K562 treated with DMSO at 1 percent for 24 hours (cell line): ENCODE measurements around the gene FSD2. TPM values are rescaled to one million over a fixed set of nuclear protein-coding genes. Genes with fewer than 3 reads are reported as not detected.

ENCODE experiments used
- total RNA-seq: library from RNA; unstranded; fragments of 300-600 nt; gene quantifications from 2 replicates; pipeline ENCODE4 v1.2.3, GENCODE V29; 2022; ENCODE audit warnings: low read depth; ENCODE audit not compliant: insufficient read depth

Gene FSD2
- total RNA-seq, result 0.03 TPM in 1 of 2 replicates, not detected in the other

GRCh38 chr15:82805994-82806406, at the start of gene FSD2:
FSD2 (minus strand) TSS chr15:82806069; CDS start chr15:82787390, 18,679 bp downstream.

DNA sequence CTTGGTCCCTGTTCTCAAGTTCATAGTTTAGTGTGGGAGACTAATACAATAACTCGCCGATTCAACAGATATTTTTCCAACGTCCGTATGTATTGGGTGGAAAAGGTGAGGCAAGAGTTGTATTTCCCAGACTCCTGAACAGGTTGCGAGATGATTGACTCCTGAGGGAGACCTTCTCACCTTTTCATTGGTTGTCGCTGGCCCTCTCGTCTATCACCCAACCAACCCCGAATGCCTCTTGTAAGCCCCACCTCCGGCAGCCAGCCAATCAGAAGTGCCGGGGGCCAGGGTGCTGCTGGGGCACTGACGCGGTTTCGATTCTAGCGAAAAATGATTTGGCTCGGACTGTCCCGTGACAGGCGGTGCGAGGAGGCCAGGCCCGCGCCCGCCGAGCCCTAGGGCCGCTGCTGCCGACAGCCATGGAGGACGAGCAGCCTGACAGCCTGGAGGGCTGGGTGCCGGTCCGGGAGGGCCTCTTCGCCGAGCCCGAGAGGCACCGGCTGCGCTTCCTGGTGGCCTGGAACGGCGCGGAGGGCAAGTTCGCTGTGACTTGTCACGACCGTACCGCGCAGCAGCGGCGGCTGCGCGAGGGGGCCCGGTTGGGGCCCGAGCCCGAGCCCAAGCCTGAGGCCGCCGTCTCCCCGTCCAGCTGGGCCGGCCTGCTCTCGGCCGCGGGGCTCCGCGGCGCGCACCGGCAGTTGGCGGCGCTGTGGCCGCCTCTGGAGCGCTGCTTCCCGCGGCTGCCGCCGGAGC, 3.6 kb upstream of the FSD2 start, which contains the start of gene WHAMM:
Gene WHAMM (plus strand): TSS at position 321 of the 753 bp plus-strand sequence. CDS start 99 bp downstream, at position 420.

DNA sequence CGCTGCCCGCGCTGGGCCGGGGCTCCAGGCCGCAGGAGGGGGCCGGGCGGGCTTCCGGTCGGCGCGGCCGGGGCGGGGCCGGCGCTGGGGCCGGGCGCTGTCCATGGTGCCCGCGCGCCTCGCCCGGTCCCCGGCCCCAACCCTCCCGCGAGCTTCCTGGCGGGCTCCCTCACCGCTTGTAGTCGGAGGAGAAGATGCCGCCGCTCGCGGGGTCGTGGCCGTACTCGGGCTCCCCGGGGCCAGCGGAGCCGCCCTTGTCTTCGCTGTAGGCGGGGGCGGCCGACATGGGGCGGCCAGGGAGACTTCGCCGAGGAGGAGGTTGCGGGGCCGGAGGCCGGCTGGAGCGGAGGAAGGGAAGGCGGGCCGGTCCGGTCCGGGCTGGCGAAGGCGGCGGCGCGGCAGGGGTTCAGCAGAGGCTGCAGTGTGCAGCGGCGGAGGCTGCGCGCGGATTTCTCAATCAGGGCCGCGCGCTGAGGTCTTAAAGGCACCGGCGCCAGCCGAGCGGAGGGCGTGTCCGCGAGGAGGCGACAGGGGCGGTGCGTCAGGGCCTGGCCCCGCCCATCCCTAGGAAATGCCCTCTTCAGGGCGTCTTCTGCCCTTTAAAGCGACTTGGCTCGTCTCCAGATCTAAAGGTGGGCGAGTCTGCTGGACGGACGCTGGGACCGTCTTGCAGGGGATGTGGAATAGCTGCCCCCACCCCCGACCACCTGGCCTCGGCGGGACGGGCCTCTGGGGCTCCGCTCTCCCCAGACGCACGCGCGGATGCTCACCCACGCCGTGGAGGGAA, 96.3 kb downstream of the FSD2 start, which contains the start of gene AP3B2:
Gene AP3B2 (minus strand): TSS at position 455 of the 787 bp plus-strand sequence. CDS start 169 bp downstream, at position 286.

Other genes with a start within 250 kb of the FSD2 start
- 8.8 and 11.2 TPM in 2 replicates for gene CPEB1, start 158.7 kb downstream of the FSD2 start, total RNA-seq
- gene AP3B2, start 96.2 kb downstream of the FSD2 start, total RNA-seq, result 1.2 and 3.6 TPM in 2 replicates
- gene WHAMM, start 3.6 kb upstream of the FSD2 start, total RNA-seq, result 5.7 and 6.2 TPM in 2 replicates
- gene HOMER2, start 146.7 kb upstream of the FSD2 start, total RNA-seq, result 1.2 TPM in 1 of 2 replicates, not detected in the other
- 32.4 and 34.6 TPM in 2 replicates for gene RAMAC, start 180.1 kb upstream of the FSD2 start, total RNA-seq
- 15.6 and 17.1 TPM in 2 replicates for gene C15orf40, start 205.6 kb upstream of the FSD2 start, total RNA-seq